Measurements from ENCODE around the gene RAB33A.

RAB33A gene

DNA sequence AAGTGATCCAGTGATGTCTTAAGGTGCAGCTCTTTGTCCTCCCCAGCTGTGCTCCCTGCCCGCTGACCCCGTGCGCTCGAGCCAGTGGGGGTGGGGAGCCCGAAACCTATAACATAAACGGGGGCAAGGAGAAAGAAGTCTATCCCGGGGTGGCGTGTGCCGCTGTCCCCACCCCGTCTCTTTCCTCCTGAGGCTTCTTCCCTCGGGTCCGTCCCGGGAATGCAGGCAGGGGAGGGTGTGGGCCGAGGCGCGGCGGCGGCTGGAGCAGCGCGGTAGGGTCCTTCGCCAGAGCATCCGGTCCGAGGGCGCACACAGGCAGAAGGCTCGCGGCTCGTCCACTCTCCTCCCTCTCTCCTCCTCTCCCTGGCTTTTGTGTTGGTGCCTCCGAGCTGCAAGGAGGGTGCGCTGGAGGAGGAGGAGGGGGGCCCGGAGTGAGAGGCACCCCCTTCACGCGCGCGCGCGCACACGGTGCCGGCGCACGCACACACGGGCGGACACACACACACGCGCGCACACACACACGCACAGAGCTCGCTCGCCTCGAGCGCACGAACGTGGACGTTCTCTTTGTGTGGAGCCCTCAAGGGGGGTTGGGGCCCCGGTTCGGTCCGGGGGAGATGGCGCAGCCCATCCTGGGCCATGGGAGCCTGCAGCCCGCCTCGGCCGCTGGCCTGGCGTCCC, at the start of gene RAB33A:
Gene RAB33A (plus strand): TSS at position 517 of the 681 bp plus-strand sequence. CDS start 101 bp downstream, at position 618.
- DNase-seq (ENCODE audit: low read depth) = no peak

DNA sequence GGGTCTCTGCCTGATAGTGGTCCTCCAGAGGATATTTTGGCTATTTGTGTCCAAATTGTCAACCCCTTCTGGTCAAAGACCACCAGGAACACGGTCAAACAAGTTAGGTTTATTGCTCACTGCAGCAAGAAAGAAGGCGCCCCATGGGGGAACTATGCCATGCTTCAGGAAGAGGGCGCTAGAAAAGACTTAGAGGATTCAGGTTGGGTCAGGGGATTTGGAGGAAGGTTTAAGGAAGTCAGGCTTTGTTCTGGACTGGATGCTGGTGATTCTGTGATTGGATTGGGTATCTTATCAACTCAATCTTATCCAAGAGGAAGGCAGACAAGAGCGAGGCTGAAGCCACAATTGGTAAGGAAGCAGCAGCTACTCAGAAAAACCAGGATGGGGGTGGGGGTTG, 47.2 kb upstream of the RAB33A start:
- no peak for DNase-seq (ENCODE audit: low read depth)

DNA sequence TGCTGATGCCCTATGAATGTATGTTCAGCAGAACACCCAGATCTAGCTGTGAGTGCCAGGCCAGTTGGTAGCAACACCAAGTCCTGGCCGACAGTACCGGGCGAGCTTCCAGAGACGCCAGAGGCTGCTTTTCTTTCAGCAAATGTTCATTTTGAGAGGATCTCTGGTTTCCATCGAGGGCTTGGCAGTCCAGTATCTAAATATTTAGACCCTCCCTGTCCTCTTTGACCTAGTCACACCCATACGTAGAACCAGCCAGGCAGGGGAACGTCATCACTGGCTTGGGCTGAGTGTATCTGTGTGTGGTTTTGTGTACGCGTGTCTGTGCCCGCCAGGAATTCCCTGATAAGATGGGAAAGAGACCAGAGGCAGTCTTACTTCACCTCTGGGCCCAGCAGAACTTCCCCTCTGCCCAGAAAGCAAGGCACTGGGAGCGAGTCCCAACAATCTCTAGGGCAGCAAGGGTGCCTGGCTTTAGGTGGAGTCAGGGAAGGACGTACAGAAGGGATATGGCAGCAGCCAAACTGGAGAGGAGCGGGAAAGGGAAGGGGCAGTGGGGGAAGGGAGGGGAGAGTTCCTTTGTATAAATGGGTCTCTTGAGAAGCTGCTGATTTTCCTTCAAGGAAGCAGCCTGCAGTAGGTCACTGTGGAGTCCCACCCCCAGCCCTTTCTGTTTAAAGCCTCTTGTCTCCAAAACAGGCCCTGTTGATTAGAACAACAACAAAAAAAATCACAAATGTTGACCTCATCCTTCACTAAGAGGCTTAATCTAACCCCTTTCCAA, 46.5 kb upstream of the RAB33A start:
- peak; percentile 97 for DNase-seq (ENCODE audit: low read depth)

DNA sequence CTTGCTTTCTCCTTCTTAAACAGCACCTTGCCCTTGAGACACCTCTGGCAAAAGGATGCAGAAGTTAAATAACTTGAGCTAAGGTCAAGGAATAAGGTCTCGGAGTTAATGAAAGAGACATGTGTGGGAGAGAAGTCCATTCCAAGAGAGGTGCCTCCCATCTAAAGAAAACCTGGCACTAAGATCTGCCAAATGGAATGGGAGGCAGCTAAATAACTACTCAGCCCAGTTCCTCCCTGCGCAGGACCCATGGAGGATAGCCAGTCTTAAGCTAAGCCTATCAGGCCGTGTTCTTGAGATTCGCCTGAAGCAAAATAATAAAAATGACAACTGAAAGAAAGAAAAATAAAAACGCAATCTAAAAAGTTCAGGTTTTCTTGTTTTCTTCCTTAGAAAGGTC, 40.8 kb upstream of the RAB33A start:
- DNase-seq (ENCODE audit: low read depth) = no peak

DNA sequence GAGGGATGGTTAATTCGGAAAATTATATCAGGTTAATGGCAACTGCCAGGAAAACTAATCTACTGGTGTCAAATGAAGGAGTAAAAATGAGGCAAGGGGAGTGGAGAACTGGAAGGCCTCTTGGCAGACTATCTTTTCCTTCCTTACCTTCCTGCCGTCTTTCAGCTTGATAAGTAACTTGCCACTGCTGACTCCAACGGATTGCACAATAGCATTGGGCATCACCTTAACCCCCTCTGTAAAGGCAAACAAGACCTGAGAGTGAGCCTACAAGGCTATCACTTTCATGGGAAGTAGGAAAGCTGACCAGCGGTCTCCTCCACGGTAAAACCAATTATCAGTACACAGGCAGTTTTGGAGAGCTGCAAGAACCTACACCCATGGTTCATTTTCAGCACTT, 35.3 kb upstream of the RAB33A start:
- no peak for DNase-seq (ENCODE audit: low read depth)

DNA sequence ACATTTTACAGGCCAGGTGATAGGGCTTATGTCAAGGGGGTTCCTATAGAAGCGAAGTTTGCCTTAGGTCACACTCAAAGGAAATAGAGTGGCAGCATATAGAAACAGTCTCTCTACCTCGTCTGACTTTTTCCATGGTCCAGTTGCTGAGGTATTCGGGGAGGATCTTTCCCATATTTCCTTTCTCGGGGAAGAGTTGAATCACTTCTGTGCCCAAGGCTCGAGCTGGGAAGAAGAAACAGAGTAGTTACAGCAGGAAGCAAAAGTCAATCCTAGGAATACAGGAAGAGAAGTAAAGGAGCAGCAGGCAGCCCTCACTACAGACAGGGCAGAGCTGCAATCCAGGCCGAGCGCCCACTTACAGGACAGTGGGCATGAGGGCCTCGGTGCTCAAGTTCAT, 34.8 kb upstream of the RAB33A start:
- DNase-seq (ENCODE audit: low read depth) = no peak

DNA sequence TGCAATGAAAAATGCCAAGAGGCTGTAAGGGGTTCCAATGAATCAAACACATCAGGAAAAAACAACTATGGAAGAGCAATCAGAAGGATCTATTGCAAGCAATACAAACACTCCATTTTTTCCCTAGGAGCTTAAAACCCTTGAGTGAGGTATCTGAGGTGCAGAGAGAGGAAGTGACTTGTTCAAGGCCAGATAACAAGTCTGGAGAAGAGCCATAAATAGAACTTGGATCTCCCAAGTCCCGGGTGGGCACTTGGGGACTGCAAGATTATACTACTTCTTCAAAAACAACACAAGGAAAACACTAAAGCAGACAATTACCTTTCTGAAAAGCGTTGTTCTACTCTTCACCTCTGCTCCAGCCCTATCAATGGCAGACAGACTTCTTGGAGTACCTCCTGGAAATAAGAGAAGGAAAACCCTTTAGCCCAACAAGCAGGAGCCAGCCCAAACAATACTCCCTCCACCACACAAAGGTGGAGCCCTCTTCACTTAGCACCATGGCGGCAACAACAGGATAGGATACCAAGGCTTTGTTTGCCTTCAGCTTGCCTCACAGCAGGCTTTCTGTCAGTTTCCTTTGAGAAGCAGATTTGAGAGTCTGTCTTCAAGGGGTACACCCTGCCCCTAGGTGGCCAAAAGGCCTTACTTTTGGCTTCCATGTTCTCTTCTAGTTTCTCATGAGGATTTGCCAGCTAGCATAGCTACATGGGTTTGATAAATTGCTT, 32.1 kb upstream of the RAB33A start:
- no peak for DNase-seq (ENCODE audit: low read depth)

DNA sequence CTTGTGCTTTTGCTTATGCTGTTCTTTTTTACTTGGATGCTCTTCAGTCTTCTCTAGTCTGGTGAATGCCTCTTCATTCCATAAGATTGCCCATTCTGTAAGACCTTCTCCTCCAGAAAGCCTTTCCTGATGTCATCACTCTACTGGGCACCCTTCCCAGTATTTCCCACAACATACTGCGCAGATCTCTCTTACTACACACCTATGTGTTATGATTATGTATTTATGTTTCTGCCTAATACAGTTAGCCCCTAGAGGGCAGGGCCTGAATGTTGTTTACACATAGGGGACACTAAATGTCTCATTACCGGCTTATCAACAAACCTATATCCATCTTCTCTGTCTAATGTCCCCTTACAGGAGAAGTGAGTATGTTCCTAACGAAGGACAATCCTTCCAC, 27.3 kb upstream of the RAB33A start:
- peak; percentile 92 for DNase-seq (ENCODE audit: low read depth)

DNA sequence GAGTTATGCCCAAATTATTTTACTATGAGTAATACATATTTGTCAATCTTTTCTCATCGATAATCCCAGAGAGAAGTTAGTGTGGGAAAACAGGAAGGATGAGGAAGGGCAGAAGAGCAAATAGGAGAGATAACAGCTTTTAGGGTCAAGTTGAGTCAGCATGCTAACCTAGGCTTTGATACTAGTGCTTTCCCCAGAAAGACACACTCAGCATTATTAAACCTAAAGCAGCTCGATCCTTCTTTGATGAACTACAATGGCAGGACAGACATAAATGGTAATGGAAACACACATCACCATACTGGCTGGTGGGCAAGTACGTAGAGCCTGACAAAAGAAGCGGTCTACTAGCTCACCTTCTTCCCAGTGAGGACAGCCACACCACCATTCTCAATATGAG, 26.6 kb upstream of the RAB33A start:
- no peak for DNase-seq (ENCODE audit: low read depth)

DNA sequence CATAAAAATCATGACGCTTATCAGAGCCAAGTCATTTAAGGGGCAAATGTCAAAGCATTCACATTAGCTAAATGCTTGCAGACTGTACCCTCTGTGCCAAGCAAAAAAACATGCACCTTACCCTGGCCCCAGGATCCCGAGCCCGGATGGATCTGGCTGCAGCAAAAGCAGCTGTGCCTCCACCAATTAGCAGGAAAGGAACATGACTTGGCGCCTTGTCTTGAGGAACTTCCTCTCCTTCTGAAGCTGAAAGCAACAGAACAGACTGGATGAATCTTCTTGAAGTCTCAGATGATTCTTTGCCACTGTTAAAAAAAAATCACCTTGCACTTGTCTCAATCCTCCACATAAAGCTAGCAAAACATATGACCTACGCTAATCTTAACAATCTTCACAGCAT, 24.1 kb upstream of the RAB33A start:
- DNase-seq (ENCODE audit: low read depth) = no peak

DNA sequence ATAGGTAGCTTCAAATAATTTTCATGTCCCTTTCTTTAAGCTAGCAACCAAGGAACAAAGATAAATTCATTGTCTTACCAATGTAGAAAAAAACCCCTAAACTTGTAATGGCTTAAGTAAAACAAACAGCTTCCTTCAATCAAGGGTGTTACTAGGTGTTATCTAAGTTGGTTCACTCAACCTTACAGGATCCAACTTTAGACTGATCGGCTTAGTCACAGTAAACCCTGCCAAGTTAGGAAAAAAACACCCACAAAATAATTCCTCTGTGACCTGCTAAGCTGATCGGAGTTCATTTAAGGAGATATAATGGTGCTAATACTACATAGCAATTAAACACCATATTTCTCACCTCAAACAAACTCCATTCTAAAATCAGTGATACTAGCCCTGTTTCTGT, 16.2 kb upstream of the RAB33A start:
- DNase-seq (ENCODE audit: low read depth) = no peak

DNA sequence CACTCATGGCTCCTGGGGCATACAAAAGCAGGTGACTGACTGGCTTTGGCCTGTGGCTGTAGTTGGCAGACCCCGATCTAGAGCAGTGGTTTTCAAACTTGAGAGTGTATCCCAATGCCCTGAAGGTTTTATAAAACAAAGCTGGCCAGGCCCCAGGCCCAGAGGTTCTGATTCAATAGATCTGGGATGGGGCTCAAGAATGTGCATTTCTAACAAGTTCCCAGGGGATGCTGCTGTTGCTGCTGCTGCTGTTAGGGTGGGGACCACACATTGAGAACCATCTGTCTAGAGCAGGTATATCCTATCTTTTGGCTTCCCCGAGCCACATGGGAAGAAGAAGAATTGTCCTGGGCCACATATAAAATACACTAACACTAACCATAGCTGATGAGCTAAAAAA, 13.5 kb upstream of the RAB33A start:
- no peak for DNase-seq (ENCODE audit: low read depth)

DNA sequence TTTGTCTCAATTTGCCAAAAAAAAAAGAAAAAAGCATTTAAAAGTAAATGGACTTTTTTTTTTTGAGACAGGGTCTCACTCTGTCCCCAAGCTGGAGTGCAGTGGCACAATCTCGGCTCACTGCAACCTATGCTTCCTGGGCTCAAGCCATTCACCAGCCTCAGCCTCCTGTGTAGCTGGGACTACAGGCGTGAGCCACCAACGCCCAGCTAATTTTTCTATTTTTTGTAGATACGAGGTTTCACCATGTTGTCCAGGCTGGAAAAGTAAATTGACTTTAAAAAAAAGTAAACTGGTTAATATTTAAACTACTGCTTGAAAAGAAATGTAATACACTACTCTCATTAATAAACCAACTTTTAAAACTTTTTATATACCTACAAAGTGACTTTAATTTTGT, 12.0 kb upstream of the RAB33A start:
- no peak for DNase-seq (ENCODE audit: low read depth)

DNA sequence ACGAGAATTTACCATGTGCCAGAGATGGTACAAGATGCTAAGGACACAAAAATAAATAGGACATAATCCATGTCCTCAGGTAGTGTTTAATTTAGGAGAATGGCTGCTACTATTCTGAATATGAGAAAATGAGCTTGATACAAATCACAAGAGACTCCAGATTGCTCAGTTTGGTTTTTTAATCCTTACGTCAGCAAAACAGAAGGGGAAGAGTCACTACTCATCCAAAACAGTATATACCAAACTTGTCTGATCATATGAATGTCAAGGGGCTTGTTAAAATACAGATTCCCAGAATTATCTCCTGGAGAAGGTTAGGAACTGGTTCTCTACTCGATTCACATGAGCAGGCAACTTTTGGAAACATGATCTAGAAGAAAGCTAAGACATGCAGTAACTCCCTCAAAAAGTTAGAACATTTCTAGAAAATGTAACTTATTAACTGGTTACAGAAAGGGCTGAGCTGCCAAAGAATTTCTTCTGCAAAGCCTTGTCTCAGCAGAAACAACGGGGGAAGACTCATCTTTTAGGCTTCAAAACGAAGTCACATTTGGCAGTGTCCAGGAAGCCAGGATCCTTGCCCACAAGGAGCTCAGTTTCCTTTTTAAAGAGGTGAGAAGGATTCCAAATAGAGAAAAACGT, 9.5 kb upstream of the RAB33A start:
- DNase-seq (ENCODE audit: low read depth) = no peak

DNA sequence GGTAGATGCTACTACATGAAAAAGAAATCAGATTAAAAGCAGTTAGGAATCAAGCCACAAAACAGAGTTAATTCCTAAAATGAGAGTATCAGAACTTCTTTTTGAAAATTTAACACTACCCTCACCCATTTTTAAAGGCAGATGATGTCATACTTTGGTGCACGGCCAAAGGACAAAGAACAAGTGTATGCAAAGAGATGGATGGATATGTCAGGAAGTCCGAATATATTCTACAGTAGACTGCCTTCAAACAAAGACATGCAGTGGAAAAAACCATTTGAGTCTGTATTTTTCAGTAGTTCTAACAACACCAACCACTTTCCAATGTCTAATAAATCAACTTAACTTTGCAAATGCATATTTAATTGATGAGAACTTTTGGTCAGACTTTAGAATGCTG, 8.4 kb upstream of the RAB33A start:
- no peak for DNase-seq (ENCODE audit: low read depth)

DNA sequence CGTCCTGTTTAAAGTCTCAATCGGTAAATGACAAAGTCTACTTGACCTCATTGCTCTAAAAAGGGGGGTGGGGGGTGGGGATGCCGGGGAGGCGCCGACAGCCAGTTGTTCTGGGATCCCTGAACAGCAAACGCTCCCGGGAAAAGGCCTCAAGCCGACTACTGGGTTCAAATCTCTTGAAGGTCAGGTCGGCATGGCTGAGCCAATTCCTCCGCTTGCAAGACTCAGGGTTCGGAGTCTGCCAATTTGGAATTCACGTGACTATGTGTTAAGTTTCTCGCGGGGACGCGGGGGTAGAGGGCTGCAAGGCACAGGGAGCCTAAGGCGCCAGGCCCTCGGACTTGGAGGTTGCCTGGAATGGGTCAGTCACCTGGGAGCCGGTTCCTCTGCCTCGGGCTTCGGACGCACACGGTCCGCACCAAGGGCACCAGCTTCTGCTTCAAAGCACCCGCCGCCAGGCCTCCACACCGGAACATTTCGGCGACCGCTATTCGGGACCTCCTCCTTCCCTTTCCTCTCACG, 6.5 kb upstream of the RAB33A start:
- peak; percentile 45 for DNase-seq (ENCODE audit: low read depth)

DNA sequence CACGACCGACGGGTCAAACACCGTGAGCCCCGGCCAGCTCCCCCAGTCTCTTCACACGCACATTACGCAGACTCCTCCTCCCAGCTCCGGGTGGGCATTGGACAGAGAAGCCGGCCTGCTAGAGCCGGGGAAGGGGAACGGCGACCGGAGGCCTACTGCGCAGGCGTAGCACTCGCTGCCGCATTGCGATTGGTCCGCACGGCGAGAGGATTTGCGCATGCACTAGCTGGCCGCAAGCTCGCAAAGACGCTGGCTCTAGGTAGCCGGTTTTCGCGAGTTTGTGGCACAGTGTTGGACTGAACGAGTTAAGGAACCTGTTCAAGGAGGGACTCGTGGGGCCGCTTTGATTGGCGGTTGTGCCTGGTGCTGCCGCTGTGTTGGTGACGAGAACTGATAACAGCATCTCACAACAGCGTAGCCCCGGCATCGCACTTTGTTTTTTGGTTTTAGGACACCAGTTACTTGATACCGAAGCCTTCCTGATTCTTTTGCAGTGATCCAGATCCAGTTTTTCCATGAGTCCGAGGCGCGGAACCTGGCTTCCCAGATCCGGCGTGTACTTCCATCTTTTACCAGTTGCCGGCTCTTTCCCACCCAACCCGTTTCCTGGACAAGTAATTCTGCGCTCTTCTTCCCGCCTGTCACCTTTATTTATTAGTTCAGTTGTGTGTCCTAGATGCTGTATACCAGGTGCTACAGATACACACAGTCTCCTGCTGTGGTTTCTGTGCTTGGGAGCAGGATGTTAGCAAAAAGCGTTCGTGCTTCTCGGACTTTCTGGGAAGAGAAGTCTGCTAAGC, 5.9 kb upstream of the RAB33A start, which contains the start of gene AIFM1:
Gene AIFM1 (minus strand): TSS at position 139 of the 800 bp plus-strand sequence. CDS start 185 bp downstream, outside the sequence.
- DNase-seq (ENCODE audit: low read depth) = peak; percentile 95

DNA sequence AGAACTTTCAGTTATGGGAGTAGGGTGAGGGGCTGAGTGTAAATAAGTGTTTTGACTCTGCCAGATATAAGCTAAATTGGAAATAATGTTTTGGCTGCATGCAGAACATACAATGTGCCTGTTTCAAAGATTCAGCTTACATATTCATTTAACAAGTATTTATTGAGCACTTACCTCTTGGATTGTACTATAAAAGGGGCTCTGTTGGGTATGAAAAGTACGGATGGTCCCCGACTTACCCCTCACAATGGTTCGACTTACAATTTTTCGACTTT, 5.3 kb upstream of the RAB33A start:
- no peak for DNase-seq (ENCODE audit: low read depth)

DNA sequence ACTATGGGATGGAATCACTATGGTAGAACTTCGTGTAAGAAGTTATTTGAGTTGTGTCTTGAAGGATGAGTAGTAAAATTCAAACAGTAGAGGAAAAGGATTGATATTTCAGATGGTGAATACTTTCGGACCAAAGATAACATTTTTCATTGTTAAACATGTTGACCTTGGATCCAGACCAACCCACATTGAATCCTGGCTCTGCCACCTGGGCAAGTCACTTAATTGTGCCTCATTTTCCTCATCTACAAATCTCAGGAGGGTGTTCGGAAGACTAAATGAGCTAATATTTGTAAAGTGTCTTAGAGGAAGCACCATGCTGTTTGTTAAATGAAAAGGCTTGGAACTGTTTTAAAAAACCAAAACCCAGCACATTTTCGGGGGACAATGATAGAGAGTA, 4.7 kb upstream of the RAB33A start:
- no peak for DNase-seq (ENCODE audit: low read depth)

DNA sequence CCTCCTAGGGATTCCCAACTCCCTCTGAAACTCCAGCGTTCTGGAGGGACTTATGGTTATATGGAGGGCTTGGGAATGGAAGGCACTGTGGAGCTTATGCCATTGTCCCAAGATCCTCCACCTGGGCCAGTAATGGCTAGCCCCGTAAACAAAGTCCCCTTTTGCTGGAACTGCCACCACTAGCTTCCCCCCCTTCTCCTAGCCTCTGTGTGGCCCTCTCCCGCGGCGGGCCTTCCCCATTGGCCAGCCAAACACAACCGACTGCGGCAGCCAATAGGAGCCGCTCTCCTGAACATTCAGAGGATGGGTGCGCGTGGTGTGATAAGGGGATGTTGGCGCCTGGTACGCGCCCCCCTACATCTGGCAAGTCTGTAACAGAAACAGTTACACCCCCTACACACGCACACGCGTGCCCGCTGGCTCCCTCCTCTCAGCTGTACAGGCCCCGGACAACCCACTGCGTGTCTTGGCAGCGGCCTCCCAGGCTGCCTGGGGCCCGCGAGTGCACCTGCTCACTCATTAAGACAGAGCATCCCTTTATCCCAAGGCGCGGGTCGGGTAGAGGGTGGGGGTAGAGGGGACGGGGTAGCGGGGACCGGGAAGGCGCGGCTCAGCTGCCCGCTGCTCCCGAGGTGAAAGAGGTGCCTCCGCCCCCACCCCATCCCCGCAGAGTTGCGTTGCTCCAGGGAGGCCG, 863 bp upstream of the RAB33A start:
- DNase-seq (ENCODE audit: low read depth) = peak; percentile 70

Data from amniotic epithelial cell (primary cell).